AG04450 (cell line): ENCODE data around the gene NDUFAF4. TPM values are rescaled to one million over a fixed set of nuclear protein-coding genes. Genes with fewer than 3 reads are reported as not detected.
A peak's percentile ranks its signal among the peaks of the same experiment; 100 is the strongest.

Experiments
- CTCF ChIA-PET: fragments of 300-600, 350-600 bp; formaldehyde crosslinking; extraction: SDS; loops from one replicate; lab custom pipeline; 2022; ENCODE audit warnings: antibody characterized with exemption, inconsistent platforms; lab: Charles Lee
- POLR2A ChIA-PET: fragments of 350-600 bp; formaldehyde crosslinking; extraction: SDS; loops from one replicate; lab custom pipeline; 2021; ENCODE audit warnings: antibody characterized with exemption, inconsistent platforms; lab: Yijun Ruan, JAX
- DNase-seq: peaks from one replicate; pipeline ENCODE4 v3.0.0-alpha.2; 2011; ENCODE audit warnings: low read depth, low spot score
- H3K27ac ChIP-seq: one replicate; pipeline ENCODE4 v1.5.1; 2012; ENCODE audit warnings: low read depth, low read length, control low read depth
- H3K27me3 ChIP-seq: one replicate; pipeline ENCODE4 v1.6.0; 2012; ENCODE audit warnings: low read length; ENCODE audit not compliant: control insufficient read depth, insufficient read depth
- H3K4me3 ChIP-seq: 2 replicates; pipeline ENCODE4 v1.5.1; 2011; ENCODE audit warnings: mild to moderate bottlenecking, low read depth, low read length, control low read depth
- H3K9me3 ChIP-seq: 2 replicates; pipeline ENCODE4 v1.5.1; 2012; ENCODE audit warnings: low read length; ENCODE audit not compliant: control insufficient read depth, insufficient read depth
- CTCF ChIP-seq: IDR thresholded peaks from 2 replicates; pipeline ENCODE4 v1.5.1; 2011; ENCODE audit warnings: low read depth, low read length, control low read depth, inconsistent platforms
- polyA plus RNA-seq: library from polyadenylated mRNA; depleted of rRNA; stranded (reverse); fragments of >200 nt; gene quantifications from 2 replicates; pipeline ENCODE4 v1.2.3, GENCODE V29; 2011

NDUFAF4 gene
- polyA plus RNA-seq, 1 experiment, result 32.5 TPM

GRCh38 chr6:96878143-96878542, 19.5 kb downstream of the NDUFAF4 start:
- no peak overlapping the region for H3K27ac ChIP-seq
- peak; percentile 23 for DNase-seq
- peaks cover 5% of the 10 kb centered on the region for H3K27me3 ChIP-seq
- no peak for TF ChIP-seq CTCF
- CTCF ChIA-PET, result interaction anchor here (0.5 to 3.0 kb wide), 7 partner anchors 14 to 309 kb away, joined by 3 to 24 read pairs (median 4); partner anchors contain the start of gene NDUFAF4
- POLR2A ChIA-PET, result interaction anchor here (0.8 to 0.9 kb wide), 2 partner anchors 41 to 62 kb away, joined by 3 to 4 read pairs; partner anchors contain the start of gene GPR63
- no peaks in the 10 kb centered on the region for H3K9me3 ChIP-seq
- H3K4me3 ChIP-seq, result no peak overlapping the region

GRCh38 chr6:96876886-96877545, 20.7 kb downstream of the NDUFAF4 start:
- Histone ChIP-seq H3K4me3 (no peak overlapping the region), H3K9me3 (no peaks in the 10 kb centered on the region), H3K27me3 (peaks cover 5% of the 10 kb centered on the region), H3K27ac (no peak overlapping the region)
- CTCF ChIA-PET, result interaction anchor here (1.5 to 3.0 kb wide), 4 partner anchors 20 to 310 kb away, joined by 3 to 24 read pairs (median 8); partner anchors contain the start of gene NDUFAF4
- no peak for TF ChIP-seq CTCF
- no peak for DNase-seq
- POLR2A ChIA-PET, result interaction anchor here (0.9 kb wide), 1 partner anchor 40 kb away, joined by 4 read pairs; the partner anchor contains the start of gene GPR63

- no peak overlapping the region for H3K4me3 ChIP-seq
- ChIA-PET POLR2A (no interaction called here), CTCF (interaction anchor here (0.5 kb wide), 1 partner anchor 224 kb away, joined by 5 read pairs; no protein-coding TSS in a partner anchor)
- no peak for DNase-seq
- no peaks in the 10 kb centered on the region for H3K9me3 ChIP-seq
- no peak overlapping the region for H3K27ac ChIP-seq
- TF ChIP-seq CTCF, result no peak
- no peaks in the 10 kb centered on the region for H3K27me3 ChIP-seq
Observed at GRCh38 chr6:96872976-96873375, 24.7 kb downstream of the NDUFAF4 start.

- Histone ChIP-seq H3K9me3 (no peaks in the 10 kb centered on the region), H3K27ac (no peak overlapping the region), H3K27me3 (no peaks in the 10 kb centered on the region), H3K4me3 (no peak overlapping the region)
- TF ChIP-seq CTCF, result no peak
- CTCF ChIA-PET, result interaction anchor here (1.2 kb wide), 1 partner anchor 238 kb away, joined by 3 read pairs; no protein-coding TSS in a partner anchor
- POLR2A ChIA-PET, result interaction anchor here (1.0 kb wide), 1 partner anchor 12 kb away, joined by 3 read pairs; no protein-coding TSS in a partner anchor
- no peak for DNase-seq
Observed at GRCh38 chr6:96865055-96865405, 32.7 kb downstream of the NDUFAF4 start.
